MV-4-11 (cell line): ENCODE data around the gene GPR26.

Experiments used
- DNase-seq: peaks from one replicate; lab custom pipeline; 2025; lab: John Stamatoyannopoulos, UW

Gene GPR26

GRCh38 chr10:123648595-123648994 is 17.6 kb upstream of the GPR26 start:
- no peak for DNase-seq

- DNase-seq, result no peak
Observed at GRCh38 chr10:123649676-123650075, 16.5 kb upstream of the GPR26 start.

- DNase-seq, result no peak
Observed at GRCh38 chr10:123651421-123652047, 14.6 kb upstream of the GPR26 start.

- DNase-seq, result no peak
Observed at GRCh38 chr10:123655751-123656150, 10.4 kb upstream of the GPR26 start.

- DNase-seq, result no peak
Observed at GRCh38 chr10:123663522-123663921, 2.6 kb upstream of the GPR26 start.

- no peak for DNase-seq
Observed at GRCh38 chr10:123665491-123666286, 466 bp upstream of the GPR26 start.

- no peak for DNase-seq
Observed at GRCh38 chr10:123669886-123670285, 3.7 kb downstream of the GPR26 start.

- DNase-seq, result no peak
Observed at GRCh38 chr10:123673198-123673597, 7.0 kb downstream of the GPR26 start.

GRCh38 chr10:123674741-123675140 is 8.6 kb downstream of the GPR26 start:
- no peak for DNase-seq

- DNase-seq, result no peak
Observed at GRCh38 chr10:123675811-123676210, 9.7 kb downstream of the GPR26 start.

- no peak for DNase-seq
Observed at GRCh38 chr10:123677556-123677955, 11.4 kb downstream of the GPR26 start.

- DNase-seq, result no peak
Observed at GRCh38 chr10:123678376-123678775, 12.2 kb downstream of the GPR26 start.

- DNase-seq, result no peak
Observed at GRCh38 chr10:123681285-123681684, 15.1 kb downstream of the GPR26 start.

- no peak for DNase-seq
Observed at GRCh38 chr10:123682477-123682876, 16.3 kb downstream of the GPR26 start.

GRCh38 chr10:123683459-123683858 is 17.3 kb downstream of the GPR26 start:
- DNase-seq, result no peak

- no peak for DNase-seq
Observed at GRCh38 chr10:123683865-123684264, 17.7 kb downstream of the GPR26 start.

GRCh38 chr10:123685260-123685659 is 19.1 kb downstream of the GPR26 start:
- no peak for DNase-seq

GRCh38 chr10:123687758-123688157 is 21.6 kb downstream of the GPR26 start:
- DNase-seq, result no peak

- no peak for DNase-seq
Observed at GRCh38 chr10:123689880-123690279, 23.7 kb downstream of the GPR26 start.

GRCh38 chr10:123703195-123703790 is 37.1 kb downstream of the GPR26 start:
- no peak for DNase-seq

GRCh38 chr10:123704076-123704475 is 37.9 kb downstream of the GPR26 start:
- DNase-seq, result no peak

GRCh38 chr10:123704812-123705211 is 38.7 kb downstream of the GPR26 start:
- DNase-seq, result no peak

GRCh38 chr10:123706236-123706635 is 40.1 kb downstream of the GPR26 start:
- DNase-seq, result no peak
